HG02678 (cell line): ENCODE data around the gene SDCCAG8.
"Not testable (repeated sequence)": the region's sequence is repeated elsewhere in the genome, so short reads cannot be mapped to it uniquely, and the experiment has no call there.

ENCODE experiments used
- ATAC-seq: cut with Tn5 transposase; IDR thresholded peaks from one replicate; pipeline ENCODE4 v1.9.1; 2021; ENCODE audit warnings: mild to moderate bottlenecking, moderate library complexity; ENCODE audit not compliant: unreplicated experiment

SDCCAG8 gene

DNA sequence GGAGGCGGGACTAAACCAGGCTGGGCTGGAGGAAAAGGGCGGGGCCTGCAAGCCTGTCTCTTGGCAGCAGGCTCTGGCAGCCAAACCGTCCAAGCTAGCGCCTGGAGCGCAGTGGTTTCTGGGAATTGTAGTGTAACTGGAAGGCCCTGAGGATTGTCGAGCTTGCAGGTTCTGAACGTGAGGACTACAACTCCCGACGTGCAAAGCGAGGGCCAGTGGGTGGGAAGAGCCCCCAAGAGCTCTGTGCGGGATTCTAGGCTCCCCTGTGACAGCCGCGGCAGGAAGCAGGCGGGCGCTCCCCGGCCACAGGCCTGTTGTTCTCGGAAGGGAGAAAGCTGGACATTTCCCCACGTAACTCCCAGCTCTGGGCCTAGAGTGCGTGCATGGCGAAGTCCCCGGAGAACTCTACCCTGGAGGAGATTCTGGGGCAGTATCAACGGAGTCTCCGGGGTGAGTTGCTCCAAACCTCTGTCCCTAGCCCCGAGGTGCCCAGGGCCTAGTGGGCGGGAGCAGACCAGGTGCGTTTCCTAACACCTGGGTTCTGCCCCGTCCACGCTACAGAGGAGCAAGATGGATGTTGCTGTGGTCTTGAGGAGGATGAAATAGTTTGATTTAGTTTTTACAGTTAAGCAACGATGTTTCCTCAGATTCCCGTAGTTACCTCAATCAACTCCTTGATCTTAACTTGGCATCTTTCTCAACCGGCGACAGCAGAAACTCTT, at the start of gene SDCCAG8:
TSS of gene SDCCAG8 (plus strand) at position 251 of the 722 bp plus-strand sequence. CDS start at position 384, 133 bp downstream.
- ATAC-seq = peak; percentile 71

GRCh38 chr1:243211984-243212383, 43.9 kb upstream of the SDCCAG8 start:
- ATAC-seq = not testable (repeated sequence)

GRCh38 chr1:243213045-243213787, 42.6 kb upstream of the SDCCAG8 start:
- no peak for ATAC-seq

GRCh38 chr1:243215276-243215875, 40.5 kb upstream of the SDCCAG8 start:
- ATAC-seq = not testable (repeated sequence)

DNA sequence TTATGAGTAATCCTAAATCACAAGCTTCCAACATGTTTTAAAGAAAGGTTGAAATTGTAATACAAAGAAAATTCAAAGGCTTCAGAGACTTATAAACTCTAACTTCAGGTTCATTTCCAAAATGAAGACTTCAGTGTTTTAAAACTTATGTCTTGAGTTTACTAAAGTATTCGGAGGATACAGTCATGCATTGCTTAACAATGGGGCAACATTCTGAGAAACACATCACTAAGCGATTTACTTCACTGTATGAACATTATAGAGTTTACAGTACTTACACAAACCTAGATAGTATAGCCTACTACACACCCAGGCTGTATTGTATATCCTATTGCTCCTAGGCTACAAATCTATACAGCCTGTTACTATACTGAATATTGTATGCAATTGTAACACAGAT, 39.1 kb upstream of the SDCCAG8 start:
- no peak for ATAC-seq

- no peak for ATAC-seq
Measured at GRCh38 chr1:243217349-243217748, 38.5 kb upstream of the SDCCAG8 start.

GRCh38 chr1:243218059-243218458, 37.8 kb upstream of the SDCCAG8 start:
- ATAC-seq = no peak

DNA sequence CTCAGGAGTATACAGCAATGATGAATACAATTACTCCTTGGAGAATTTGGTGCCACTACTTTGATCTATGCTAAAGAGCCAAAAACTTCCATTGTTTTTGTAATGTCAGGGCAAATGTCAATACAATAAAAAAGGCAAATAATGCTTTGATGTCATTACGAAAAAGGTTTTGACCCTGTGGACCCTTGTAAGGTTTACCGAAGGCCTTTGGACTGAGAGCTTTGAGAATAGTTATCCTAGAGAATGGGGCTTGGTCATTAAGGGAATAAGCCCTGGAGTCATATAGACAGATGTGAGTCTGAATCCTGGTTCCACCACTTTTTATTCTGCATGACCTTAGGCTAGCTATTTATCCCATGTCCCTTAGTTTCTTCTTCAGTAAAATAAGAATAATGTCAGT, 28.2 kb upstream of the SDCCAG8 start:
- no peak for ATAC-seq

DNA sequence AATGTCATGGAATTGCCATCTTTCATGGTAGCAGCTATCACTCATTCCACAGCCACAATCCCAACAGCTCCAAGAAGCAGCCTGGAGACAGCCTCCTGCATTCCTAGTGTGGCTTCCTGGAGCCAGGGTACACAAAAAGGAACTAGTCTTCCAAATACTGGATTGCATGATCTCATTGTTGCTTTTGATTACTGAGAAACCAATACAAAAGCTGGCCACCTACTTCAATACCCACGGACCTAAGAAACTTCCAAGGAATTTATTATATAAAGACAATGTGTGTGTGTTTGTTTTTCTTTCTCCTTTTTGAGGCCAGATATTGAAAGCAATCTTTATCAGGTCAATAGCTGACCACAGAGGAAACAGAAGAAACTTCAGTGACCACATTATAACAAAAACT, 26.3 kb upstream of the SDCCAG8 start:
- no peak for ATAC-seq

DNA sequence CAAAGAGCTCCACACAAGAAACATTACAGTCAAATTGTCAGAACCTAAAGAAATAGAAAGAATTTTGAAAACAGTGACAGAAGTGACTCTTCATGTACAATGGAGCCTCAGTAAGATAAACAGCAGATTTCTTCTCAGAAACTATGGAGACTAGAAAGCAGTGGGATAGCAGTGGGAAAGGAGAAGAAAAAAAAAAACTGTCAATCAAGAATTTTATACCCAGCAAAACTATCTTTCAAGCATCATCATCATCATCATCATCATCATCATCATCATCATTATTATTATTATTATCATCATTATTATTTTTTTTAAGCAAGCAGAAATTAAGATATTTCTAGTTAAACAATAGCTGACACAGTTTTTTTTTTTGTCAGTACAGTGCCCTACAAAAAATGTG, 24.9 kb upstream of the SDCCAG8 start:
- no peak for ATAC-seq

GRCh38 chr1:243233908-243234307, 21.9 kb upstream of the SDCCAG8 start:
- no peak for ATAC-seq

GRCh38 chr1:243234978-243235647, 20.7 kb upstream of the SDCCAG8 start:
- no peak for ATAC-seq

GRCh38 chr1:243236604-243237252, 19.1 kb upstream of the SDCCAG8 start:
- ATAC-seq = peak; percentile 75

- no peak for ATAC-seq
Measured at GRCh38 chr1:243244432-243244841, 11.4 kb upstream of the SDCCAG8 start.

DNA sequence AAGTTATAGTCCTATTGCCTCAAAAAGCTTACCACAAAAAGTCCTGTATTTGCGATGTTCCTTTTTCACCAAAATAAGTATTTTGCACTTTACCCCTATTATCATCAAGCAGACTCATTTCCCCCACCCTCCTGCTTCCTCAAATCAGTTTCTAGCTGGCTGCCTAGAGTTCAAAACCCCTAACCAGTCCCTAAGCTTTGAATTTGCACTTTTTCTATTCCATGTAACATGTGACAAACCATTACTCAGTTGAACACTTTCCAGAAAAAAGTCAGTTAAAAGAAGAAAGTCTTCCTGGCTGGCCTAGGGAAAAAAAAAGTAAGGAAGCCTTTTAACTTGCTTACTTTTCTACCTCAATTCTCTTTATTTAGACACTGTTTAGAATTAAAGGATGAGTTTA, 8.9 kb upstream of the SDCCAG8 start:
- ATAC-seq = no peak

GRCh38 chr1:243247901-243248300, 7.9 kb upstream of the SDCCAG8 start:
- no peak for ATAC-seq

- no peak for ATAC-seq
Measured at GRCh38 chr1:243249214-243249613, 6.6 kb upstream of the SDCCAG8 start.

GRCh38 chr1:243250102-243250501, 5.7 kb upstream of the SDCCAG8 start:
- ATAC-seq = no peak

DNA sequence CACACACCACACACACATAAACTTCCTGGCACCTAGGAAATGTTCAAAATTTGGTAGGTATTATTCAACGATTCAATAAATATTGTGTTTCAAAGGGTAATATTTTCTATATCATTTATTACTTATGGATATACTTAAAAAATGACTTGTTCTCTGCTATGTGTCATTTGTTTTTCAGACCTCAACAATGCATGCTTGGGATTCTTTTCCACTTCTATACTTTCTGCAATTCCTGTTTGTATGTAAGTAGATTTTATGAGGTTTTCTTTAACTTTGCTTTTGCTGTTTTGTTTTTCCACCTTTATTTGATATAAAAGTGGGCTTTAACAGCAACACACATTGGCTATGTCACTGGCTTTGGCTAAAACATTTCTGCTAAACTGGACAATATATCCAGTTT, 4.3 kb upstream of the SDCCAG8 start:
- no peak for ATAC-seq

GRCh38 chr1:243253211-243253925, 2.5 kb upstream of the SDCCAG8 start:
- no peak for ATAC-seq
